Common myeloid progenitor, CD34-positive (primary cell): Measurements from ENCODE around the gene MRPL51.
A peak's percentile ranks its signal among the peaks of the same experiment; 100 is the strongest.

Source experiments
- CTCF ChIA-PET: fragments of 350-600 bp; sonication (Branson Sonifier 250); formaldehyde crosslinking; loops from one replicate; lab custom pipeline; 2021; ENCODE audit warnings: antibody characterized with exemption; lab: Charles Lee
- POLR2A ChIA-PET: fragments of 350-600 bp; sonication (Branson Sonifier 250); formaldehyde crosslinking; loops from one replicate; lab custom pipeline; 2021; ENCODE audit warnings: antibody characterized with exemption; lab: Charles Lee
- DNase-seq, 3 donors: peaks; one replicate each; pipeline versions ENCODE4 v3.0.0 to v3.0.0-alpha.2; 2013
- H3K27ac ChIP-seq, 2 experiments: 1 replicate in 1 of 2; 2 replicates in 1 of 2; pipeline ENCODE4 v1.7.0; 2013; ENCODE audit warnings: inconsistent platforms in 2 of 2, low read length in 2 of 2, mild to moderate bottlenecking in 2 of 2, low read depth in 1 of 2, moderate library complexity in 1 of 2; ENCODE audit not compliant: severe bottlenecking in 2 of 2, insufficient read depth in 1 of 2, poor library complexity in 1 of 2
- H3K27me3 ChIP-seq, 5 experiments: replicated peaks in 2 of 5; 1 replicate in 3 of 5; 2 replicates in 2 of 5; pipeline versions ENCODE4 v1.6.1 to v1.7.0; 2013; ENCODE audit warnings: low read length in 4 of 5, mild to moderate bottlenecking in 2 of 5, moderate library complexity in 2 of 5, inconsistent platforms in 1 of 5; ENCODE audit not compliant: insufficient read depth in 5 of 5, control insufficient read depth in 4 of 5
- H3K36me3 ChIP-seq, 4 experiments: 1 replicate in 2 of 4; 2 replicates in 2 of 4; pipeline versions ENCODE4 v1.6.1 to v1.7.0; 2013; ENCODE audit warnings: low read length in 3 of 4, control low read depth in 1 of 4, mild to moderate bottlenecking in 1 of 4; ENCODE audit not compliant: control insufficient read depth in 4 of 4, insufficient read depth in 4 of 4
- H3K4me1 ChIP-seq, 4 experiments: 1 replicate in 3 of 4; 2 replicates in 1 of 4; pipeline versions ENCODE4 v1.6.1 to v1.7.1; 2013; ENCODE audit warnings: low read length in 3 of 4, mild to moderate bottlenecking in 3 of 4, control low read depth in 1 of 4, inconsistent platforms in 1 of 4, moderate library complexity in 1 of 4; ENCODE audit not compliant: control insufficient read depth in 4 of 4, insufficient read depth in 4 of 4; ENCODE audit errors: control extremely low read depth in 1 of 4
- H3K4me3 ChIP-seq, 7 experiments: 1 replicate in 4 of 7; 2 replicates in 3 of 7; pipeline versions ENCODE4 v1.5.1 to v1.7.0; 2013; ENCODE audit warnings: mild to moderate bottlenecking in 7 of 7, low read length in 6 of 7, moderate library complexity in 6 of 7, inconsistent platforms in 2 of 7, low read depth in 2 of 7, control low read depth in 1 of 7; ENCODE audit not compliant: insufficient read depth in 4 of 7, control insufficient read depth in 1 of 7; ENCODE audit errors: extremely low read depth in 1 of 7
- H3K9me3 ChIP-seq, 5 experiments: 1 replicate in 4 of 5; 2 replicates in 1 of 5; pipeline versions ENCODE4 v1.6.1 to v1.7.1; 2013; ENCODE audit warnings: low read length in 4 of 5, mild to moderate bottlenecking in 2 of 5, inconsistent platforms in 1 of 5, low read depth in 1 of 5, moderate library complexity in 1 of 5; ENCODE audit not compliant: control insufficient read depth in 4 of 5, insufficient read depth in 2 of 5; ENCODE audit errors: control extremely low read depth in 1 of 5
- WGBS: methylation state at CpG from one replicate; pipeline ENCODE4 v1.1.5; 2013; ENCODE audit not compliant: insufficient coverage; 5-methylcytosine and 5-hydroxymethylcytosine counted together

Gene MRPL51

DNA sequence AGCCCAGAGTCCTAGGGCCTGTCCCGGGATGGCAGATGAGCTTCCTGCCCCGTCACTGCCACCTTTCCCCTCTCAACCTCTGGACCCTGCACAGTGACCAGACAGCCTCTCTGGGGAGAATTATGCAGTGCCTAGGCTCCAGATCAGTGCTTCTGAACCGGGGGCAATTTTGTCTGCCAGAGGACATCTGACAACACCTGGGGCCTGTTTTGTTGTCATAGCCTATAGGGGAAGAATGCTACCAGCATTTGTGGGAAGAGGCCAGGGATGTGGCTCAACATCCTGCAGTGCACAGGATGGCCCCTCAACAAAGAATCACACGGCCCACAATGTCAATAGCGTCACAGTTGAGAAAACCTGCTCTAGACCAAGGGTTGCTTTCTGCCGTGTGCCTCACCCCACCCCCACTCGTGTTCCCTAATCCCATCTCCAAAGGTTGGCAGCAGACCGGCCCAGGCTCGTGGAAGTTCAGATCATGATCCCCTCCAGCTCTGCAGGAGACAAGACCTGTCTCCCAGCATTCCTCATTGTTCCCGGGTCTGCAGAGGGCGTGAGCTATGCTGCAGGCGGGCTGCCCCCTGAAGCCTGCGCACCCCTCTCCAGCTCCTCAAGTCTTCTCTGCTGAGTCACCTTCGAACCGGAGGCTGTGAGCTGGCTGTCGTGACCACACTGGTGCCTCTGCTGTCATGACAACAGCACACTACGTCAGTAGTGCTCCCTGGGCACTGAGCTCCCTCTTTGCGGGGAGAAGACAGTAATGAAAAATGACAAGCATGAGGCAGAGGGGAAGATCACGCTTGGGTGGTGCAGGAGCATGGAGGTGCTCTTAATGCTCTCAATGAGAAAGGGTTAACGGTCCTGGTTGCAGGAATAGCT is 39.2 kb upstream of the MRPL51 start:
- H3K9me3 ChIP-seq: no peaks in the 10 kb centered on the region
- DNase-seq: peak; percentile 98 to 99 (median 98)
- no peaks in the 10 kb centered on the region for H3K27me3 ChIP-seq
- ChIA-PET POLR2A (interaction anchor here (1.2 to 2.2 kb wide), 3 partner anchors 39 to 80 kb away, joined by 3 to 6 read pairs (median 5); partner anchors contain the start of genes MRPL51, TAPBPL and VAMP1), CTCF (interaction anchor here (0.8 to 1.9 kb wide), 13 partner anchors 7 to 111 kb away, joined by 3 to 5 read pairs (median 4); no protein-coding TSS in a partner anchor)
- peaks cover 13 to 64% (median 45%) of the 10 kb centered on the region in 4 experiments for H3K36me3 ChIP-seq
- H3K27ac ChIP-seq: peak overlapping the region; percentile 89 to 94
- 12% methylated on average over 16 of the region's 20 CpGs for WGBS
- peak overlapping the region in 6 of 7 experiments; percentile 42 to 96 (median 90) for H3K4me3 ChIP-seq
- peaks cover 5 to 49% (median 46%) of the 10 kb centered on the region in 4 experiments for H3K4me1 ChIP-seq

GRCh38 chr12:6530576-6531260 is 37.7 kb upstream of the MRPL51 start:
- 97% methylated on average over 17 of the region's 18 CpGs for WGBS
- Histone ChIP-seq H3K9me3 (no peaks in the 10 kb centered on the region), H3K27ac (peak overlapping the region in 1 of 2 experiments; percentile 94), H3K27me3 (no peaks in the 10 kb centered on the region), H3K36me3 (peaks cover 13 to 64% (median 48%) of the 10 kb centered on the region in 4 experiments), H3K4me3 (no peak overlapping the region), H3K4me1 (peaks cover 0 to 33% (median 30%) of the 10 kb centered on the region in 4 experiments)
- CTCF ChIA-PET: interaction anchor here (1.4 to 2.4 kb wide), 5 partner anchors 9 to 106 kb away, joined by 3 to 6 read pairs (median 5); no protein-coding TSS in a partner anchor
- POLR2A ChIA-PET: interaction anchor here (0.5 to 2.2 kb wide), 2 partner anchors 60 to 133 kb away, joined by 4 to 6 read pairs; partner anchors contain the start of gene VAMP1
- no peak for DNase-seq

GRCh38 chr12:6529291-6529737 is 36.3 kb upstream of the MRPL51 start:
- no peak overlapping the region for H3K27ac ChIP-seq
- ChIA-PET CTCF (interaction anchor here (0.6 to 2.4 kb wide), 6 partner anchors 10 to 221 kb away, joined by 3 to 6 read pairs (median 4); no protein-coding TSS in a partner anchor), POLR2A (interaction anchor here (0.6 to 1.2 kb wide), 3 partner anchors 9 to 34 kb away, joined by 3 to 8 read pairs (median 3); no protein-coding TSS in a partner anchor)
- H3K27me3 ChIP-seq: no peaks in the 10 kb centered on the region
- no peak for DNase-seq
- WGBS: 93% methylated on average over 3 of the region's 9 CpGs
- peaks cover 24 to 71% (median 59%) of the 10 kb centered on the region in 4 experiments for H3K36me3 ChIP-seq
- peaks cover 0 to 27% (median 26%) of the 10 kb centered on the region in 4 experiments for H3K4me1 ChIP-seq
- H3K4me3 ChIP-seq: no peak overlapping the region
- no peaks in the 10 kb centered on the region for H3K9me3 ChIP-seq

DNA sequence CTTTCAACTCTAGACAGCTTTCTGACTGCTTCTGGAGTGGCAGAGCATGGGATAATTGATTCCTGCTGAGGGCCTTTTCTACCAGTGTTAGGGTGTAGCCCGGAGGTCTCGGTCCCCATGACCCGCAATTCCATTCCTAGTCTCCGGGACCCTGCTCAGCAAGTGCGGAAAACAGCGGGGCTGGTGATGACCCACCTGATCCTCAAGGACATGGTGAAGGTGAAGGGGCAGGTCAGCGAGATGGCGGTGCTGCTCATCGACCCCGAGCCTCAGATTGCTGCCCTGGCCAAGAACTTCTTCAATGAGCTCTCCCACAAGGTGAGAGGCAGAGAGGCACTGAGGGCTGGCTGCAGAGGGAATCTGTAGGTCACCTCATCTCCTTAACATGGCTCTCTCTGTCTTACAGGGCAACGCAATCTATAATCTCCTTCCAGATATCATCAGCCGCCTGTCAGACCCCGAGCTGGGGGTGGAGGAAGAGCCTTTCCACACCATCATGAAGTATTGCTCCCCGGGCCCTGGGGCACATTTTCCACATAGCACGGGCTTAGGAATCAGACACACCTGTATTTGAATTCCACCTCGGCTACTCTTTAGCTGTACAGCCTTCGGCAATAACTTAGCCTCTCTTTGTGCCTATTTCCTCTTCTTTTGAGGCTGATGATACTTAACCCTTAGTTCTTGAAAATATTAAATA is 35.6 kb upstream of the MRPL51 start:
- Histone ChIP-seq H3K4me3 (no peak overlapping the region), H3K27ac (no peak overlapping the region), H3K4me1 (peaks cover 0 to 22% (median 21%) of the 10 kb centered on the region in 4 experiments), H3K9me3 (no peaks in the 10 kb centered on the region), H3K36me3 (peaks cover 27 to 76% (median 64%) of the 10 kb centered on the region in 4 experiments), H3K27me3 (no peaks in the 10 kb centered on the region)
- ChIA-PET CTCF (interaction anchor here (0.6 to 2.4 kb wide), 7 partner anchors 8 to 63 kb away, joined by 3 to 6 read pairs (median 3); no protein-coding TSS in a partner anchor), POLR2A (interaction anchor here (0.6 to 1.2 kb wide), 2 partner anchors 9 to 10 kb away, joined by 3 to 8 read pairs; no protein-coding TSS in a partner anchor)
- 97% methylated on average over 16 of the region's 17 CpGs for WGBS
- DNase-seq: no peak

DNA sequence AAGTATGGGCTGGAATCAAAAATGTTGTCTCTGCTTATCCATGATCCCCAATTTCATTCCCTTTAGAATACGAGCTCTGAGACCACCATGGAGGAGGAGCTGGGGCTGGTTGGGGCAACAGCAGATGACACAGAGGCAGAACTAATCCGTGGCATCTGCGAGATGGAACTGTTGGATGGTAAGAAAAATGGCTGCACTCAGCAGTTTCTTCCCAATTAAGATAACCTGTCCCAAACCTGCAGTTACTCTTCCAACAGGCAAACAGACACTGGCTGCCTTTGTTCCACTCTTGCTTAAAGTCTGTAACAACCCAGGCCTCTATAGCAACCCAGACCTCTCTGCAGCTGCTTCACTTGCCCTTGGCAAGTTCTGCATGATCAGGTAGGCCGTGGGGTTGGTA is 34.6 kb upstream of the MRPL51 start:
- H3K27me3 ChIP-seq: no peaks in the 10 kb centered on the region
- WGBS: 100% methylated on average over 1 of the region's 4 CpGs
- H3K4me1 ChIP-seq: peaks cover 0 to 13% (median 11%) of the 10 kb centered on the region in 4 experiments
- H3K27ac ChIP-seq: no peak overlapping the region
- ChIA-PET CTCF (interaction anchor here (0.6 to 2.2 kb wide), 6 partner anchors 9 to 62 kb away, joined by 3 to 6 read pairs (median 3); no protein-coding TSS in a partner anchor), POLR2A (no interaction called here)
- H3K4me3 ChIP-seq: no peak overlapping the region
- no peaks in the 10 kb centered on the region for H3K9me3 ChIP-seq
- H3K36me3 ChIP-seq: peaks cover 28 to 85% (median 71%) of the 10 kb centered on the region in 4 experiments
- DNase-seq: no peak
